ENCODE data around the gene DNAJC11. TPM values are rescaled to one million over a fixed set of nuclear protein-coding genes. Genes with fewer than 3 reads are reported as not detected.
"Not testable (repeated sequence)": the region's sequence is repeated elsewhere in the genome, so short reads cannot be mapped to it uniquely, and the experiment has no call there.

Gene DNAJC11
- total RNA-seq, 1 donor from 2014 or later: 45.6 TPM

DNA sequence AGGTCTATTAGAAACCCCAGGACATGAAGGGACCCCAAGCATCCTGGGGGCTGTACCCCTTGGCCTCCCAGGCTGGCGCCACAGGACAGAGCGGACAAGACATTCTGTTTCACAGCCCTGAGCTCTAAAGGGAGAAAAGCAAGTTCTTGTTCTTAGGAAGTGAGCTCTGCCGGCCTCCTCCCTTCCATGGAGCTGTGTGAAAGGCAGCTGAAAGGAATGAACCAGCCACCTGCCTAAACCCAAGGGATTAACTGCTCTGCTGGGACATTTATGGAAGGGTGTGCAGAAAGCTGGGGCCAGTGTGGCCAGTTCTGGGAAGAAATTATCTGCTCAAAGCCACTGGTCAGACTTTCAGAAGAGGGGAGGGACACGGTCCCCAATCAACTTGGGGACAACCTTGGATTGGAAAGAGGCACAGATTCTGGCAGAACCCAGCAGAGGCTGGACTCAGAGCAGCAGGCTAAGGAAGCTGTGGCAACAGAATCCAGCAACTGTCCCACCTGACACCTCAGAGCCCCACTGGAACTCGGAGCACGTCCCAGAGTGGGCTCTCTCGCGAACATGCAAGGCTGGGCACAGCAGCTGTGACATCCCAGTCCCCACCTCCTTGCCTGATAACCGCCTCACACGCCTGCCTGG, 101.1 kb downstream of the DNAJC11 start:
- no peak for DNase-seq (ENCODE audit: low spot score)

DNA sequence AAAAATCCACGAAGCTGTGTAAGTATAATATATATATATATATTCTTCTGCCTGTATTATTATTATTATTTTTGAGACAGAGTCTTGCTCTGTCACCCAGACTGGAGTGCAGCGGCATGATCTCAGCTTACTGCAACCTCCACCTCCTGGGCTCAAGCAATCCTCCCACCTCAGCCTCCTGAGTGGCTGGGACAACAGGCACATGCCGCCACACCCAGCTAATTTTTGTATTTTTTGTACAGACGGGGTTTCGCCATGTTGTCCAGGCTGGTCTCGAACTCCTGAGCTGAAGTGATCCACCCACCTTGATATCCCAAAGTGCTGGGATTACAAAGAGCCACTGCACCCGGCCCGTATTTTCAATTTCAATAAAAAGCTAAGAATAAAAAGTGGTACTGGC, 101.6 kb downstream of the DNAJC11 start:
- DNase-seq (ENCODE audit: low spot score): not testable (repeated sequence)

DNA sequence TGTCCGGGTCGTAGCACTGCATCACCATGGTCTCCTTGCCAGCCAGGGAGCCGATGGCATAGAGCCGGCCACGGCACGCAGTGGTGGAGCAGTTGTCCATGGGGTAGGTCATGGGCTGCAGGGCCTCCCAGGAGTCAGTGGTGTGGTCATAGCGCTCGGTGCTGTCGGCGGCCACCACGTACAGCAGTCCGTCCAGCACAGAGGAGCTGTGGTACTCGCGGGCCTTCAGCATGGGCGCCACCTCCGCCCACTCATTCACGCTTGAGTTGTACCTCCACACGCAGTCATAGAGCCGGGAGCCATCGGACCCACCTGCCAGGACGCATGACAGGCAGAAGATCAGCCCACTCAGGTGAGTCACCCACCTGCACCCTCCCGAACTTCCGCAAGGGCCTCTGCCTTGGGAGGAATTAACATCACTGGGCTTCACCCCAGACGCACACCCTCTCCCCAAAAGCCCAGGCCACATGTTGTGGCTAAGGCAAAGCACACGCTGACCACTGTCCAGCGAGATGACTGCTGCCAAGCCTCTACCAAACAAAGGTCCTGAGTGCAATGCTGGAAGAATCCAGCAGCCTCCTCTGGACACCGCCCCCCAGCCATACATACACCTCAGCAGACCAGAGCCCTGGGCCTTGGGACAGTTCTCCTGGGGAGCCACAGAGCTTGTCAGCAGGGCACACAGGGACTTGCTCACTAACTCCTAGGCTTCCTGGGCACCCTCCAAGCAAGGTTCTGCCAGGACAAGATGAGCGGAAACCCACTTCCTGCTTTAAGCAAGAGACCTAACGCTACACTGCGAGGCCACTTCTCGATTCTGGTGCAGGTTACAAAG, 102.3 kb downstream of the DNAJC11 start:
- no peak for DNase-seq (ENCODE audit: low spot score)

DNA sequence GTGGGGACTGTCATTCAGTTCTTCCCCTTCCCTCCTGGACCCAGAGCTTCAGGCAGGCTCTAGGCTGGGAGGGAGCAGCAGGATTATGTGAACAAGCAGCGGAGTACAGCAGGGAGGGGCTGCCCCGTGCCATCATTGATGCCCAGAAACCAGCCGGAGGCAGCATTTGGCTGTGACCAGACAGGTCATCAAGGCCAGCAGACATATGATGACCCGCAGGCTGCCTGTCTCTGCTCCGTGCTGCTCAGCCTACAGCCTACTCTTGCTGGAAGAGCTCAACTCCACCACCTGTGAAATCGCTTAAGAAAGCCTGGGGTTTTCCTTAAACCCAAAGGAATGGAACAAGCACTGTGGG, 103.9 kb downstream of the DNAJC11 start:
- DNase-seq (ENCODE audit: low spot score): no peak

DNA sequence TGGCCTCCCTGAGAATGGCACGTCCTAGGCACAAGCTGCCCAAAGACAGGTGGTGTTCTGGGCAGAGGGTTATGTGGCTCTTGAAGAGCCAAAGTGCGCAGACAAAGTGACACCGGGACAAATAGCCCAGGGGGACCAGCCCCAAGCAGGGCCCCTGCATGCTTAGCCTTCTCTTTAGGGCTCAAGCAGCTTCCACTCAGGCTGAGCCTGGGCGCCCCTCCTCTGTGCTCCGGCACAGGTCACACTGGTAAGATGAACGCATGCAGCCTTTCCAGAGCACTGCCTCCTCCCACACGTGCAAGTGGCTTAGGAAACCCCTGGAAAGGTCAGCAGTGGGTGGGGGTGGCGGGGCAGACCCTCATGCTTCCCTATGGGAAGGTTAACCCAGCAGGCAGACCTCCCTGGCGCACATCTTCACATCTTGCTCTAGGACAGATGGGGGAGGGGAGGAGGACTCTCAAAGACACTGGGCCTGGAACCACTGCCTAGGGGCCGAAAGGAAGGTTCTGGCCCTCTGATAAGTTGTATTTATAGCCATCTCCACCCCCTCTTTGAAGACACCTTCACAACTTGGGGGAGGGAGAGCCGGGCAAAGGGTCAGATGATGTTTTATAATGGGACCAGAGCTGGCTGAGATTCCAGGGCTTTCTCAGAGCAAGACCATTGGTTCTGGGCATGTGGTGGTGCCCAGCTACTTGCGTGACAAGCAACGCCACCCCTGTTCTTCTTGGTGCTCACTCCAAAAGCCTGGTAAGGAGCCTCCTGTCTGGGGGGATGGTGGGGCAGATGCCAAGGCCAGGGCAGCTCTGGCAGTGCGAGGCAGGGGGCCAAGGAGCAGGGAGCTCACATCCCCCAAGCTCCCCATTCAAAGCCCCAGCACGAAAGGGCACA, 104.5 kb downstream of the DNAJC11 start:
- DNase-seq (ENCODE audit: low spot score): no peak

DNA sequence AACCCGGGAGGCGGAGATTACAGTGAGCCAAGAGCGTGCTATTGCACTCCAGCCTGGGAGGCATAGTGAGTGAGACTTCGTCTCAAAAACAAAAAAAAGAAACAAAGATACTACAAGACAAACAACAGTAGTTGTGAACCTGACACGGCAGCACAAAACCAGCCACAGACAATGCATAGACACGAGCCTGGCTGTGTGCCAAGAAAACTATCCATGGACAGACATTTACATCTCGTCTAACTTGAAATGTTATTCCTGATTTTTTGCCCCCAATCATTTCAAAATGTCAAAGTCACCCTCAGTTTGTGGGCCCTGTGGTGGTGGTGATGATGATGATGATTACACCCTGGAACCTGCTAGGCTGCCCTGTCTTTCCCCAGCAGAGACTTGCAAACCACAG, 105.3 kb downstream of the DNAJC11 start:
- no peak for DNase-seq (ENCODE audit: low spot score)

DNA sequence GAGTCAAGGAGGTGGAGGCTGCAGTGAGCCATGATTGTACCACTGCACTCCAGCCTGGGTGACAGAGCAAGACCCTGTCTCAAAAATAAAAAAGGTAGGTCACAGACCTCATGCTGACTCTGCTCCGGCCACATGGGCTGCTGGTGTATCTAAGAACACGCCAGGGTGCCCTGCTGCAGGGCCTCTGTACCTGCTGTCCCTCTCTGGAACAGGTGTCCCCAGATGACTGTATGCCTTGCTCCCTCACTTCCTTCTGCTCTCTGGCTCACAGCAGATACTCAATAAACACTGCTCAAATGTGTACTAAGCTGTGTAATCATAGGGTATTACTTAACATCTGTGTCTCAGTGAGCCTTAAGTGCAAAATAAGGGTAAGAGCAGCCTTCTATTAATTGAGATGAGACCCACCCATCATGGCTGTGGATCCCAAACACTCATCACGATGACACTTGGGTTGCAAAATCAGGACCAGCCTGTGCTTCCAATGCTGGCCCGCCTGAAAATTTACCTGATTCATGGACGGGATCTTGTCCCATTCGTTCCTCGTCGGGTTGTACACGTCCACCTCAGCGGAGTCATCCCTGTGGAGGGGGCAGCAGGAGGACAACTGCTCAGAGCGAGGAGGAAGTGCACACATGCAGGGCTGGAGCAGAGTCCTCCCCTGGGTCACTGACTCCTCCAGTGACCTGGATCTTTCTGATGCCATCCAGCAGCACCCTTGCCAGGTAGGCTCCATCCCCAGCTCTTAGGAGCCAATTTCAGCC, 106.5 kb downstream of the DNAJC11 start:
- no peak for DNase-seq (ENCODE audit: low spot score)

DNA sequence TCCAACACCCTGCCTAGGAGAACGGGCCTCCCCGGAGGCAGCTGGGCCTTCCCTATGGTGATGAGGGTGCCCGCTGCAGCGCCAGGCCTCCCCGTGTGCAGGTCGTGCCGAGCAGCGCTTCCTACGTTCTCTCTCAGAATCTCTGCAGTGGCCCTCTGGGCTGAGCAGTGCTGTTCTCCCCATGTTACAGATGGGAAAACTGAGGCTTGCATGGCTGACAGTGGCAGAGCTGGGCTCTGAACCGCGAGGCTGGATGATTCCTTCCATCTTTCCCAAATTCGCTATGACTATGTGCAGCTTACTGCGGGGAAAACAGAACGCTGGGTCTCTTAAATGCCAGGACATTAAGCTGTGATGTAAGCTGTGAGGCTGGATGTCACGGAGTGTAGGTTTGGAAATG, 107.8 kb downstream of the DNAJC11 start:
- DNase-seq (ENCODE audit: low spot score): no peak

DNA sequence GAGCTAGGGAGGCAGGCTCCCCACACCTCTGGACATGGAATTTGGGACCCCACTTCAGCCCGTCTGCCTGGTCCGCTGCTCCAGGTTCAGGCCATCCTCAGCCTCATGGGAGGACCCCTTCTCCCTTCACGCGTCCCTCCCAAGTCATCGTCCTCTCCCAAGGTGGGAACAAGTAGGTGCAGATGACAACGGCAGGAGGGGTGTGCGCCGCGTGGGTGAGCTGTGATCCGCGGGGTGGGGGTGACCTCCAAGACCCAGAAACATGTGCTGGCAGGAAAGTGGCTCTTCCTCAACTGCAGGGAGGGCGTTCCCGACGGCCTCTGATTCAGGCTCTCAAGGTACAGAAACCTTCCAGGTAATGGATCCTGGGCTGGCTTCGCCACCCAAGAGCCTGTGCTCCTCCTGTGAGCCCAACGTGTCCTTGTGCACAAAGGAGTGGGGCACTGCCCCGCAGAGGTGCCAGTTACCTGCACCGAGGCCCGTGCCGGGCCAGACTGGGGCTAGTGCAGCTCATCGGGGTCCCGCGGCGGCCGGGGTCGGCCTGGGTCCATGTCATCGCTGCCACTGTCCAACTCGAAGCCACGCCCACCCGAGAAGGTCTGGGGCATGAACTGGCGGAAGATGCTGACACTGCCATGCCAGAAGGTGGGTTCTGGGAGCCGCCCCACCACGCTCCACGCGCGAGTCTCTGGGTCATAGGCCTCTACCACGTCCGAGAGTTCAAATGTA, 108.6 kb downstream of the DNAJC11 start:
- no peak for DNase-seq (ENCODE audit: low spot score)

DNA sequence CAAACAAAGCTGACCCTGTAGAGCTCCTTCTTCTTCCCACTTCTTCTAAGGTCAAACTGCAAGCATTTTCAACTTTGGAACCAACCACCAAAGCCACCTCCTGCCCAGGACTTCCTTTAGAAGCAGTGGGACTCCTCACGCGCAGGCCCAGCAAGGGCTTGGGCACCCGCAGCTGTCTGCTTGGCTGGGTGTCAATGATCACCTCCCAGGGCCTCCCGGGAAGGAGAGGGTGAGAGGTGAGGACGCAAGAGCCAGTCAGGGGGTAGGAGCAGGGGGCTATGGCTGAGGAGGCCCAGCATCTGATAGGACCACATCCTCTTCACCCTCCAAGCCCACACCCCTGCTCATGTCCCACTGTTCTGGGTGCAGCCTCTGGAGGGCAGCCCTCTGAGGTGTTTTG, 109.2 kb downstream of the DNAJC11 start:
- DNase-seq (ENCODE audit: low spot score): no peak

DNA sequence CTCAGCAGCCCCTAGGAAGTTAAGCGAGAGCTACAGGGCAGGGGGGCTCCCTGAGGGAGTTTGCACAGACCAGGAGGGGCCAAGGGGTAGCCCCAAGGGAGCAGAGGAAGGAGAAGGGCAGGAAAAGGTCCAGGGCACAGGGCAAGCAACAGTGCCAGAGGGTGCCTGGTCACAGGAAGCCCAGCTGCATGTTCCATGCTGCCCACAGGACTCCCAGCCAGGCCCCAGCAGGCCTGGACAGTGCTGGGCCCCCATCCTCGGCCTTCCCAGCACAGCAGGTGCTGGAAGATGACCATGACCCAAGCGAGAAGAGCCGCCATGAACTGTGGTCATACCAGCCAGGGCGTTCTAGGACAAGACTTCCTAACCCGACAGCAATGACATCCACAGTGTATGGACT, 110.0 kb downstream of the DNAJC11 start:
- DNase-seq (ENCODE audit: low spot score): no peak

DNA sequence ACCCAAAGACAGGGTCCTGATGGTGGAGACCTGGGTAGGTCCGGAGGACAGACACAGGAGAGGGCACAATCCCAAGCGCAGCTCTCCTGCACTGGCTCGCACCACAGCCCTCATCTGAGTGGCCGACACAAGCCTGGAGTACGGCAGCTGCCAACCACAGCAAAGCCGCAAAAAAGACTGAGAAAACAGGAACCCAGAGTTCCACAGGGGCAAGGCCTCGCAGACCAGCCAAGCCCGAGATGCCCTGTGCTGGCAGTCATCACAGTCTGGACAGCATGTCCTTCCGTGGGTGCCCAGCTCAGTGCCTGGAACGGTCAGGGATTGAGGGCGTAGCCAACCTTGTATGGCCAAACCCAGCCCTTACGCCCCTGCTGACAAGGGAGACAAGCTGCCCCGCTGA, 110.4 kb downstream of the DNAJC11 start:
- no peak for DNase-seq (ENCODE audit: low spot score)

DNA sequence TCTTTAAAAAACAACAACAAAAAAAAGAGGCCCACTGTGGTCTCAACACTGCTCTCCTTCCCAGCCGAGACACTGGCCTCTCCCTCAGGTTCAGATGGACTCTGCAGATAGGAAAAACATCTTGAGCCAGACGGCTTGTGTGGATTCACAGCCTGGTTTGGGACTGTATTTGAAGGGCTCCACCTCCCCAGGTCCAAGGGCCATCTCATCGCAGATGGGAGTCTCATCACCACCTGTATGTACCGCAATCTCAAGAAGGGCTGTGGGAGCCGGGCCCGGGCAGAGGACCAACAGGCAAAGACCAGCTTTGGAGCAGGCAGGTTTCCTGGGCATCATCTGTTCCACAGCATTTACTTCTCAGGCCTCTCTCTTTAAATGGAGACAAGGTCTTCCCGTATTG, 111.6 kb downstream of the DNAJC11 start:
- no peak for DNase-seq (ENCODE audit: low spot score)

DNA sequence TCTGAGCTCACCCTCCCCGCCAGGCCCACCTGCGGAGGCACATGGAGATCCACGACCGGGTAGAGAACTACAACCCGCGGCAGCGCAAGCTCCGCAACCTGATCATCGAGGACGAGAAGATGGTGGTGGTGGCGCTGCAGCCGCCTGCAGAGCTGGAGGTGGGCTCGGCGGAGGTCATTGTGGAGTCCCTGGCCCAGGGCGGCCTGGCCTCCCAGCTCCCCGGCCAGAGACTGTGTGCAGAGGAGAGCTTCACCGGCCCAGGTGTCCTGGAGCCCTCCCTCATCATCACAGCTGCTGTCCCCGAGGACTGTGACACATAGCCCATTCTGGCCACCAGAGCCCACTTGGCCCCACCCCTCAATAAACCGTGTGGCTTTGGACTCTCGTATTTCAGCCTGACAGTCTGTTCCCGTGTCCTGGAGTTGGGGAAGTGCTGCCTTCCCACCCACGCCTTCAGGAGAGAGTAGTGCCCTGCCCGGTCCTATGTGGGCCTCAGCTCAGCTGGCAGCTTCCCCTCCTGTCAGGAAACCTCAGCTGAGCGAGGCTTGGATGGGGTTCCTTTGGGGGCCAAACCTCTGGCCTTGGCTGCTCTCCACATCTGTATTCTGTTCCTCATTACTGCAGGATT, 112.6 kb downstream of the DNAJC11 start:
- DNase-seq (ENCODE audit: low spot score): no peak

DNA sequence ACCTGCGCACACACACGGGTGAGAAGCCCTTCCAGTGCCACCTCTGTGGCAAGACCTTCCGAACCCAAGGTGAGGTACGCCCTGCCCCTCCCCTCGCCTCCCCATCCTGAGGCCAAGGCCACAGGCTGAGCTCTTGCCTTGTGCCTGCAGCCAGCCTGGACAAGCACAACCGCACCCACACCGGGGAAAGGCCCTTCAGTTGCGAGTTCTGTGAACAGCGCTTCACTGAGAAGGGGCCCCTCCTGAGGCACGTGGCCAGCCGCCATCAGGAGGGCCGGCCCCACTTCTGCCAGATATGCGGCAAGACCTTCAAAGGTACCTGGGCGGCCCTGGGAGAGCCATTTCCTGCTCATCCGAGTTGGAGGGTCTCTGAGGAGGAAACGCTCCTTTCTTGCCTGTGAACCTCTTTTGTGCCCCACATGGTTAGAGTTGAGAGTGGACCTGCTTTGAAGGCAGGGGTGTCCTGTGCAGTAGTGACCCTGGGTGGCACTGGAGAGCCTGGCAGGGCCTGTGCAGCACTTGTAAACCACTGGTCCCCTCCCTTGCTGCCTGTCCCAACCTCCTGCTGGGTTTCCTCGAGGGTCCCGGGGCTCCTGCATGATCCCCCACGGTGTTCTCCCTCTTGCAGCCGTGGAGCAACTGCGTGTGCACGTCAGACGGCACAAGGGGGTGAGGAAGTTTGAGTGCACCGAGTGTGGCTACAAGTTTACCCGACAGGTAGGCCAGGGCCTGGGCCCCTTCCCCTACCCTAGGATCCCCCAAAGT, 113.3 kb downstream of the DNAJC11 start:
- DNase-seq (ENCODE audit: low spot score): no peak

DNA sequence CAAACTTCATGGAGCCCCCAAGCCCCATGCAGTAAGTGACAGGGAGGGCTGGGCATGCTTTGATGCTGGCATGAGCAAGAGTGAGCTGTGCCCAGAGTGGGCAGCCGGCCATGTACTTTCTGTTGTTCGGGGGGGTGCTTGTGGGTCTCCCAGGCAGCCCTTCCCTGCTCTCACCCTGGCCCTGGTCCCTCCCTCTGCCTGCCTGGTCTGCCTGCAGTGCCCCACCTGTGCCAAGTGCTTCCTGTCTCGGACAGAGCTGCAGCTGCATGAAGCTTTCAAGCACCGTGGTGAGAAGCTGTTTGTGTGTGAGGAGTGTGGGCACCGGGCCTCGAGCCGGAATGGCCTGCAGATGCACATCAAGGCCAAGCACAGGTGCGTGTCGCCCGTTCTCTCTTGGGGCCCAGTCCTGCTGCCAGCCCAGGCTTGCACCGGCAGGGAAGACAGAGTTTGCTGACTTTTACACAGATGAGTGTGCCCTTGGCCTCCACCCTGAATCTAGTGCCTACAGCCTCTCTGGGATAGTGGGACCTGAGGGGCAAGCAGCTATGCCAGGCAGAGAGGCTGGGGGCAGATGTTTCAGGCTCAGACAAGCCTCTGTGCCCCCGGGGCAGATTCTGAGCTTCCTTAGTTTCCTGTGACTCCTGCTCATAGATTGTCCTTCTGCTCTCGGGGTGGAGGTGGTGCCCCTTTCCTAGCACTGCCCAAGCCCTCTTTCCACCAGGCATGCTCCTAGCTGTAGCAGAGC, 114.2 kb downstream of the DNAJC11 start:
- DNase-seq (ENCODE audit: low spot score): no peak

DNA sequence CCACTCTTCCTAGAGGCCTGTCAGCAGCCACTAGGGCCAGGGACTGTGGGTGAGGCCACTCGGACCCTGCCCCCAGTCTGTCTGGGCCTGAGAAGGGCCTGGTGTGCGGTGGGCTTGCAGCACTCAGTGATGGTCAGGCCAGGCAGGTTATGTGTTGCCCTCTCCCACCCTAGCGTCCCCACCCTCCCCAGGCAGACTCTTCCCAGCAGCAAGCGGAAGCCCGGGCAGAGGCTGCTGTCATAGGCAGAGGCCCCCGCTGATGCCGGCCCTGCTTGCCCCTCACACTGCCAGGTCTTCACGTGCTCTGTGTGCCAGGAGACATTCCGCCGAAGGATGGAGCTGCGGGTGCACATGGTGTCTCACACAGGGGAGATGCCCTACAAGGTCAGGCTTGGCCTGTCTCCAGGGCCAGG, 115.2 kb downstream of the DNAJC11 start:
- DNase-seq (ENCODE audit: low spot score): no peak

DNA sequence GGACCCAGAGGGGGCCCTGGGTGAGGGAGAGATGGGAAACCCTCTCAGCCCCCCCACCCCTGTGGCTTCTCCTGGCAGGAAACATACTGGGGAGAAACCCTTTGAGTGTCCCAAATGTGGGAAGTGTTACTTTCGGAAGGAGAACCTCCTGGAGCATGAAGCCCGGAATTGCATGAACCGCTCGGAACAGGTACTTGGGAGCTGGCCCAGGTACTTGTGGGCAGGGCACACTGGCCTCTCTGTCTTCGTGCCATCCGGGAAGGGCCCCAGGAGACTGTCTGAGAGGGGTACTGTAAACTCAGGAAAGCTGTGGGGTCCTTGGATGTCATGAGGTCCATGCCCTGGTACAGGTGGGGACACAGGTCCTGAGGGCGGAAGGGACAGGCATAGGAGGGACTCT, 115.8 kb downstream of the DNAJC11 start:
- no peak for DNase-seq (ENCODE audit: low spot score)

DNA sequence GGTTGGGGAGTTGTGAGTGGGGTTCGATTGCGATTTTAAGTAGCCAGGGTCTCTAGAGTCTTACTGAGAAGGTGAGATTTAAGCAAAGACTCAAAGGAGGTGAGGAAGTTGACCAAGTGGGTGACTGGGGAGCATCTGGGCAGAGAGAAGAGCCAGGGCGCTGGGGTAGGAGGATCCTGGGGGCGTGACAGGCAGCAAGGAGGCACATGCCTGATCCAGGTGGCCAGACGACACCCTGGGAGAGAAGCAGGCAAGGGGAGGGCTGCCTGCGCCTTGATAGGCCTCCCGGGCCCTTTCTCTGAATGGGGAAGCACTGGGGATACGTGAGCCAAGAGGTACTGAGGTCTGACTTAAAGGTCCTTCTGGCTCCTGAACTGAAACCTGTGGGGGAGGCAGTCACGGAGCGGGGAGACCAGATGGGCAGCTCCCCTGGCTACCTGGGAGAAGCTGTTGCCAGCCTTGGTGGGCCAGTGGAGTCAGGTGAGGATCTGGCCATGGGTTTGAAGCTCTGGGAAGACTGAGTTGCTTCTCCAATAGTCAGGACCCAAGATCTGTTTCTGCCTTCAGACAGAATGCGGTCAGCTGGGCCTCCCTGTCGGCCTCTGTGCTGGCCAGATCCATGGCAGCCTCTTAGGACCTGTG, 116.4 kb downstream of the DNAJC11 start:
- no peak for DNase-seq (ENCODE audit: low spot score)

Data from mucosa of gallbladder (tissue), 1 donor.